WERI-Rb-1 (cell line): Measurements from ENCODE around the gene FAM177A1.

ENCODE experiments used
- DNase-seq: peaks from one replicate; pipeline ENCODE4 v3.0.0-alpha.2; 2020
- H3K27ac ChIP-seq: fragments of 250-450 bp; sonication (Bioruptor Pico); 2 replicates; pipeline ENCODE4 v1.5.1; 2020; ENCODE audit warnings: mild to moderate bottlenecking, moderate library complexity
- H3K27me3 ChIP-seq: fragments of 250-450 bp; sonication (Bioruptor Pico); 2 replicates; pipeline ENCODE4 v1.5.1; 2021; ENCODE audit warnings: mild to moderate bottlenecking, low read depth, moderate library complexity; ENCODE audit not compliant: insufficient read depth, severe bottlenecking
- H3K36me3 ChIP-seq: fragments of 250-450 bp; sonication (Bioruptor Pico); 2 replicates; pipeline ENCODE4 v1.5.1; 2020; ENCODE audit warnings: mild to moderate bottlenecking, moderate library complexity
- H3K4me3 ChIP-seq: 2 replicates; pipeline ENCODE4 v1.5.1; 2011; ENCODE audit warnings: low read depth, mild to moderate bottlenecking, control low read depth, low read length
- H3K9me3 ChIP-seq: fragments of 250-450 bp; sonication (Bioruptor Pico); 2 replicates; pipeline ENCODE4 v1.5.1; 2021; ENCODE audit warnings: mild to moderate bottlenecking, moderate library complexity; ENCODE audit not compliant: severe bottlenecking
- CTCF ChIP-seq: IDR thresholded peaks from 2 replicates; pipeline ENCODE4 v1.5.1; 2011; ENCODE audit warnings: low read depth, mild to moderate bottlenecking, control low read depth, inconsistent platforms, low read length

The FAM177A1 gene

GRCh38 chr14:35046048-35046750 lies at the start of gene FAM177A1:
Gene FAM177A1 (plus strand): TSS chr14:35046272. CDS start chr14:35046464, 192 bp downstream.
- peak; percentile 98 for DNase-seq
- peaks cover 7% of the 10 kb centered on the region for H3K36me3 ChIP-seq
- no peaks in the 10 kb centered on the region for H3K9me3 ChIP-seq
- H3K27ac ChIP-seq, result peak within 1 kb of the TSS; percentile 86
- peak within 1 kb of the TSS; percentile 96 for H3K4me3 ChIP-seq
- H3K27me3 ChIP-seq, result no peaks in the 10 kb centered on the region
- TF ChIP-seq CTCF, result no peak

- Histone ChIP-seq H3K9me3 (no peaks in the 10 kb centered on the region), H3K27ac (no peak overlapping the region), H3K27me3 (no peaks in the 10 kb centered on the region), H3K4me3 (no peak overlapping the region), H3K36me3 (peaks cover 19% of the 10 kb centered on the region)
- no peak for DNase-seq
- TF ChIP-seq CTCF, result no peak
Measured at GRCh38 chr14:34997762-34998161, 48.3 kb upstream of the FAM177A1 start.

- Histone ChIP-seq H3K27ac (no peak overlapping the region), H3K4me3 (no peak overlapping the region), H3K27me3 (no peaks in the 10 kb centered on the region), H3K36me3 (peaks cover 22% of the 10 kb centered on the region), H3K9me3 (no peaks in the 10 kb centered on the region)
- TF ChIP-seq CTCF, result no peak
- DNase-seq, result no peak
Measured at GRCh38 chr14:34999500-34999899, 46.6 kb upstream of the FAM177A1 start.

- Histone ChIP-seq H3K27me3 (no peaks in the 10 kb centered on the region), H3K4me3 (no peak overlapping the region), H3K9me3 (no peaks in the 10 kb centered on the region), H3K27ac (no peak overlapping the region), H3K36me3 (peaks cover 30% of the 10 kb centered on the region)
- no peak for DNase-seq
- TF ChIP-seq CTCF, result no peak
Measured at GRCh38 chr14:35001621-35002020, 44.5 kb upstream of the FAM177A1 start.

GRCh38 chr14:35004839-35005238 lies 41.2 kb upstream of the FAM177A1 start:
- DNase-seq, result no peak

More at GRCh38 chr14:35004839-35005238, 41.2 kb upstream of the FAM177A1 start:
- Histone ChIP-seq H3K9me3 (no peaks in the 10 kb centered on the region), H3K27ac (no peak overlapping the region), H3K27me3 (no peaks in the 10 kb centered on the region), H3K4me3 (no peak overlapping the region), H3K36me3 (peaks cover 40% of the 10 kb centered on the region)
- TF ChIP-seq CTCF, result no peak
